ENCODE measurements around the gene SAMD11. TPM values are rescaled to one million over a fixed set of nuclear protein-coding genes. Genes with fewer than 3 reads are reported as not detected.

Gene SAMD11
- total and polyA plus RNA-seq, 2 of the 13 experiments (the other 11 are each of a cell fraction or from before 2014, with no cell fraction given), result 0.11 TPM; not detected in 1

- TF ChIP-seq SPEN (CRISPR knock-in tag; IDR thresholded peaks at IDR 0.05; ENCODE audit: low read depth) (peak; percentile 45), PAF1 (CRISPR knock-in tag; IDR thresholded peaks at IDR 0.05) (no peak), ZNF772 (CRISPR knock-in tag; IDR thresholded peaks at IDR 0.05) (peak; percentile 14; the same call in 1 of the 2 replicates), ZNF615 (CRISPR knock-in tag; IDR thresholded peaks at IDR 0.05; ENCODE audit: borderline replicate concordance) (no peak), ZBTB20 (CRISPR knock-in tag; IDR thresholded peaks at IDR 0.05; ENCODE audit: borderline replicate concordance, low read depth) (peak; percentile 43; the same call in 1 of the 2 replicates), ZNF225 (CRISPR knock-in tag; IDR thresholded peaks at IDR 0.05) (no peak), WIZ (CRISPR knock-in tag; IDR thresholded peaks at IDR 0.05) (0 out of 2 replicates have a peak, but pooled peaks have one; percentile 34), POLR2G (IDR thresholded peaks at IDR 0.05; ENCODE audit: low read depth, low read length) (no peak), MIER2 (CRISPR knock-in tag; IDR thresholded peaks at IDR 0.05) (no peak), NFYB (CRISPR knock-in tag; IDR thresholded peaks at IDR 0.05) (no peak), FOXP4 (CRISPR knock-in tag; IDR thresholded peaks at IDR 0.05) (no peak), ZNF616 (CRISPR knock-in tag; IDR thresholded peaks at IDR 0.05; ENCODE audit: low read depth) (no peak), ZNF839 (CRISPR knock-in tag; IDR thresholded peaks at IDR 0.05; ENCODE audit: borderline replicate concordance) (no peak), HHEX (CRISPR knock-in tag; IDR thresholded peaks at IDR 0.05) (no peak), GFI1 (CRISPR knock-in tag; IDR thresholded peaks at IDR 0.05; ENCODE audit: borderline replicate concordance) (no peak), SYNCRIP (IDR thresholded peaks at IDR 0.05; ENCODE audit: insufficient read depth, low read depth, low read length) (no peak), SAFB2 (CRISPR knock-in tag; IDR thresholded peaks at IDR 0.05; ENCODE audit: borderline replicate concordance, low read depth) (0 out of 2 replicates have a peak, but pooled peaks have one; percentile 65), TOPORS (CRISPR knock-in tag; IDR thresholded peaks at IDR 0.05) (no peak), ZHX2 (IDR thresholded peaks at IDR 0.05; ENCODE audit: low read depth) (no peak), ZHX2 (CRISPR knock-in tag; IDR thresholded peaks at IDR 0.05; ENCODE audit: borderline replicate concordance) (0 out of 2 replicates have a peak, but pooled peaks have one; percentile 30), NR2C2 (CRISPR knock-in tag; IDR thresholded peaks at IDR 0.05; ENCODE audit: borderline replicate concordance) (0 out of 2 replicates have a peak, but pooled peaks have one; percentile 17), ATF3 (CRISPR knock-in tag; IDR thresholded peaks at IDR 0.05) (no peak), ZNF101 (CRISPR knock-in tag; IDR thresholded peaks at IDR 0.05; ENCODE audit: borderline replicate concordance, low read depth) (no peak)
These were observed 43.1 kb downstream of the SAMD11 start (continued) for GRCh38 chr1:966704-967300.

Measured in HepG2 (cell line).